Myocyte (in vitro differentiated cells): ENCODE results near the gene CARD9. TPM values are rescaled to one million over a fixed set of nuclear protein-coding genes. Genes with fewer than 3 reads are reported as not detected.
A peak's percentile ranks its signal among the peaks of the same experiment; 100 is the strongest.
"Not testable (repeated sequence)": the region's sequence is repeated elsewhere in the genome, so short reads cannot be mapped to it uniquely, and the experiment has no call there.

Experiments
- DNase-seq: peaks from one replicate; pipeline ENCODE4 v3.0.0-alpha.2; 2012; ENCODE audit warnings: low read depth
- total RNA-seq: library from RNA; depleted of rRNA; stranded (reverse); fragments of >200 nt; gene quantifications from 2 replicates; pipeline ENCODE4 v1.2.3, GENCODE V29; 2014

The CARD9 gene
- total RNA-seq, 1 donor from 2014 or later: 0.91 TPM

DNA sequence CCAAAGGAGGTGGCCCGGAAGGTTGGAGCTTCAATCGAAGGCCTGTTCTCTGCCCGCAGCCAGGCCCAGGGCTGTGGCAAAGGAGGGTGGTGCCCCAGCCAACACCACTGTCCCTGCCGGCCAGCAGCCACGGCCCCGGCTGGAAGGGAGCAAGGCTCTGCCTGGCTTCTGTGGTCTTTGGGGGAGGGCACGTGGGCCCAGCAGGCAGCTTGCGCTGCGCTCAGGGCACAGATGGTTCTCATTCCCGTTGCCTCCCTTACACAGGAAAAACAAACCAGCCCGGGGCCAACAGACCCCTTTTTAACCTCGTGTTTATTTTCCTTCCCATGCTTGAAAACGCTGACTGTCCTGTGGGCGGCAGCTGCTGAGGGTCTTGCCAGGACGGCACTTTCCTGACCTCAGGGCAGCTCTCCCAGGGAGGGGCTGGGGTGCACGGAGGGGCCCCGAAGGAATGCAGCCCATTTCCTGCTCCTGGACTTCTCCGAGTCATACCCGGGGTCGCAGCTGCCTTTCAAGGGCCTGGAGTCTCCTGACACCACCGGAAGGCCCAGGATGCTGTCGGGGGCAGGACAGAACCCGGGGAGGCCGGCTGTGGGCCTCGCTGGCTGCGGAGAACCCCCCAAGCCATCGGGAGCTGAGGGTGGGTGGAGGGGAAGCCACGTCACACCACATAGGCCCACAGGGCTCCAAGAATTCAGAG is 47.3 kb downstream of the CARD9 start:
- DNase-seq: no peak

DNA sequence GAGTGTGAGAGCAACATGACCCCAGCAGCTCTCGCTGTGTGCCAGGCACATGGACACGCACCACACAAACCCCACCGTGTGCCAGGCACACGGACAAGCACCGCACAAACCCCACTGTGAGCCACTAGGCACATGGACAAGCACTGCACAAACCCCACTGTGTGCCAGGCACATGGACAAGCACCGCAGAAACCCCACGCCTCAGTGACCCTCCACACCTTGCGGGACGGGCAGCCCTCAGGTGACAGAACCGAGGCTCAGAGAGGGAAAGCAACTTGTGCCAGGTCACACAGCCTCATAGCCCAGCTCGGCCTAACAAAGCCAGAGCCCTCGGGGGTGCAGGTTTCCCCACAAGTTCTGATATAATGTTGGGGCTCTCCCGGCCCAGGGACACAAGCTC is 48.1 kb downstream of the CARD9 start:
- DNase-seq: no peak

- no peak for DNase-seq
These were observed 48.8 kb downstream of the CARD9 start for GRCh38 chr9:136324501-136325300.

GRCh38 chr9:136323371-136323789 is 50.1 kb downstream of the CARD9 start:
- peak; percentile 22 for DNase-seq

- no peak for DNase-seq
These were observed 50.6 kb downstream of the CARD9 start for GRCh38 chr9:136322756-136323330.

- DNase-seq: no peak
These were observed 51.9 kb downstream of the CARD9 start for GRCh38 chr9:136321561-136321960.

DNA sequence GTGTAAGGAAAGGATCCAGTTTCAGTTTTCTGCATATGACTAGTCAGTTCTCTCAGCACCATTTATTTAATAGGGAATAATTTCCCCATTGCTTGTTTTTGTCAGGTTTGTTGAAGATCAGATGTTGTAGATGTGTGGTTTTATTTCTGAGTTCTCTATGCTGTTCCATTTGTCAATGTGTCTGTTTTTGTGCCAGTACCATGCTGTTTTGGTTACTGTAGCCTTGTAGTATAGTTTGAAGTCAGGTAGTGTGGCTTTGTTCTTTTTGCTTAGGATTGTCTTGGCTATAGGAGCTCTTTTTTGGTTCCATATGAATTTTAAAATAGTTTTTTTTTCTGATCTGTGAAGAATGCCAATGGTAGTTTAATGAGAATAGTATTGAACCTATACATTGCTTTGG is 52.5 kb downstream of the CARD9 start:
- not testable (repeated sequence) for DNase-seq

- not testable (repeated sequence) for DNase-seq
These were observed 53.5 kb downstream of the CARD9 start for GRCh38 chr9:136319955-136320354.

DNA sequence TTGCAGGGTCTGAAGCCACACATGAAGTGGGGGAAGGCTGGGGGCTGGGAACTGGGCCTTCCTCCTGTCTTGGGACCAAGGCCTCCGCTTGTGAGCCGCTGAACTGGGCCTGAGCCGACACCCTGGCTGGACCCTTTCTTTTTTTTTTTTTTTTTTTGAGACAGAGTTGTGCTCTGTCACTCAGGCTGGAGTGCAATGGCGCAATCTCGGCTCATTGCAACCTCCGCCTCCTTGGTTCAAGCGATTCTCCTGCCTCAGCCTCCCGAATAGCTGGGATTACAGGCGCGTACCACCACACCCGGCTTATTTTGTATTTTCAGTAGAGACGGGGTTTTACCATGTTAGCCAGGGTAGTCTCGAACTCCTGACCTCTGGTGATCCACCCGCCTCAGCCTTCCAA is 54.2 kb downstream of the CARD9 start:
- not testable (repeated sequence) for DNase-seq

- DNase-seq: no peak
These were observed 54.7 kb downstream of the CARD9 start for GRCh38 chr9:136318776-136319241.

DNA sequence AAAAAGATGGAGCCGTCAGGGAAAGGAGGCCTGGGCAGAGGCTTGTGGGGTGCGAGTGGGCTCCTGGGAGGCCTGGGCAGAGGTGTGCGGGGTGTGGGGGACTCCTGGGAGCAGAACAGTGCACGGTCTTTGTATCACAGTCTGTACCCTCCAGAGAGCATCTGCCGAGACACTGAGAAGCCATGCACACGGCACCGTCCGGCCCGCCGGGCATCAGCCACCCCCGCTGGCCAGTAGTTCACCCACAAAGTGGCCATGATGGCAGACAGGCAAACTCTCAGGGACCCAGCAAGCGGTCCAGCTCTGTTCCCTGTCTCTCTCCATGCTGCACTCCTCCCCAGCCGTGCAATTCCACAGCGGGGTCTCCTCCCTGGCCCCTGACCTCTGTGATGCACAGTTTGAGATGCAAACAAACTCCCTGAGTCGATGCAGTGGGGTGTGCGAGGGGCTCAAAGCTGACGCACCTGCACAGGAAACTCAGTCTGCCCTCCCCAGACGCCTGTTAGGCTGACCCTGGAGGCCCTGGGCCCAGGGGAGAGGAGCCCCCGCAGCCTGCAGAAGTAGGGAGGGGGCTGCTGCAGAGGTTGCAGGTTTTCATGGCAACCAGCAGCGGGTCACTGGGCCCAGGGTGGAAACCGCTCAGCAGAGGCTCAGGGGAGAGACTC is 55.2 kb downstream of the CARD9 start:
- no peak for DNase-seq

DNA sequence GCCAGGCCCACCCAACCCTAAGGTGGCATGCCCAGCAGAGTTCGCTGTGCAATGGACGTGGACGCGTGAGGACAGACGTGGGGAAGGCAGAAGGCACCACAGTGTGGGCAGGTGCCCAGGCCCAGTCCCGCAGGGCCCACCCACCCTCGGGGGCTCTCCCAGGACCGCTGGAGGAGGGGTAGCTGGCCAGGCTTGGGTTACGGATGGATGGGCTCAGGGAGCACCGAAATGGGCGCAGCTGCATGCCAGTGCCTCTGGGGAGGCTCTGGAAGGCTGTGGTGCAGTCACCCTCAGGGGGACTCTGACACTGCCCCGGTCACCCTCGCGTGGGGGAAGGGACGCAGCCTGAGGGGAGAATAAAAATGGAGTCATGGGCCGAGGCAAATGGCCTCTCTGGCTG is 55.8 kb downstream of the CARD9 start:
- no peak for DNase-seq

GRCh38 chr9:136316896-136317676 is 56.4 kb downstream of the CARD9 start:
- DNase-seq: no peak

- DNase-seq: no peak
These were observed 57.2 kb downstream of the CARD9 start for GRCh38 chr9:136316271-136316751.

GRCh38 chr9:136314944-136315343 is 58.5 kb downstream of the CARD9 start:
- no peak for DNase-seq

DNA sequence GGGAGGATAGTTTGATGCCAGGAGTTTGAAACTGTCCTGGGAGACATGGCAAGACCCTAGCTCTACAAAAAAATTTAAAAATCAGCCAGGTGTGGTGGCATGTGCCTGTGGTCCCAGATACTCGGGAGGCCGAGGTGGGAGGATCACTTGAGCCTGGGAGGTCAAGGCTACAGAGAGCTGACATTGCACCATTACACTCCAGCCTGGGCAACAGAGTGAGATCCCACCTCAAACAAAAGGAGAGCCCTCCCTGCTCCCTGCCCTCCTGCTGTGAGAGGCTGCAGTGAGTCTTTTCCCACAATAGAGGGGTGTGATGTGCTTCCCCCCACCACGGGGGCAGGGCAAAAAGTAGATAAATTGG is 59.4 kb downstream of the CARD9 start:
- no peak for DNase-seq
